Heart left ventricle (tissue), 13 donors: ENCODE results near the gene GLRX3.

Source experiments
- CTCF ChIP-seq, 12 donors: fragments of 200-600 bp; sonication (generic) in 4 of 12; IDR thresholded peaks; one replicate each; pipeline versions ENCODE4 v1.5.0 to v1.8.0; 2018 to 2022; ENCODE audit warnings: antibody characterized with exemption in 12 of 12, mild to moderate bottlenecking in 5 of 12
- POLR2A ChIP-seq, 2 donors: fragments of 450-650 bp; IDR thresholded peaks; one replicate each; pipeline ENCODE4 v1.6.1; 2017; ENCODE audit warnings: antibody characterized with exemption in 2 of 2, mild to moderate bottlenecking in 2 of 2, moderate library complexity in 2 of 2
- donor health status: ischemic (EF 13 %, LVEDD 7.1; RV severe dilation, severe dysfunction).
- donor health status: DM: no; HTN: yes; CAD: no.
- donor health status: DM: no; HTN: no; CAD: no.
- donor health status: ischemic (EF 25% LVEDD 6.9; RV normal size, moderate dysfunction).
- donor health status: ischemic (EF 25% LVEDD 5.7; RV mildly dilated, moderate dysfunction).
- donor health status: ischemic (EF 35%, LVEDD 5.7; RV mildly dilated, moderate dysfunction).
- donor health status: nonischemic (EF 11% LVEDD 7.7; RV severe dilation, severe dysfunction).
- donor health status: DM: yes; HTN: yes; CAD: no.
- donor health status: PGD.
- donor health status: ischemic (EF 29% LVEDD 5.4; RV normal size, mild dysfunction).
- donor health status: nonischemic (EF 23%, LVEDD 6.1; RV moderate dilation, normal function).

DNA sequence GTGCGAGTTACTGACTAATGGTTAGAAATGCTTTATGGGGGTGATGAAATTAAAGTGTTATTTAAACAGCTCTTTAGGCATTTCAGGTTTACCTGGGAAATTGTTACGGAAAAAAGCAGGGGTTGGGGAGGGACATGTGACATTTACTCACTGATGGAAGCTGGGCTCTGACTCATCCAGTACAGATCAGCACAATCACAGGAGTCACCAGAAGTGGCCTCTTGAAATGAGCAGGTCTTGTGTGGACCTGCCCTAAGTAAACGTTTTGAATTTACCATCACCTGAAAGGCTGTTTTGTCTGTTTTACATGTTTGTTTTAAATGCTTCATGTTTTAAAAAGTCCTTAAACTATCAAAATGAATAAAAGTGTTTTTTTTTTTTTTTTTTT is 2.3 kb downstream of the GLRX3 start:
- TF ChIP-seq CTCF (IDR thresholded peaks at IDR 0.05) (no peak), POLR2A (IDR thresholded peaks at IDR 0.05) (no peak)
